GM10266 (cell line): ENCODE measurements around the gene RBBP7.

Experiments used
- DNase-seq: peaks from one replicate; pipeline ENCODE4 v3.0.0; 2012; ENCODE audit errors: extremely low spot score
- TF ChIP-seq, protein P1 (sequence below): IDR thresholded peaks from 2 replicates; pipeline ENCODE4 v1.5.1; 2012; ENCODE audit warnings: mild to moderate bottlenecking, low read depth; ENCODE audit not compliant: control insufficient read depth, insufficient read depth; ENCODE audit errors: missing control alignments

The RBBP7 gene

DNA sequence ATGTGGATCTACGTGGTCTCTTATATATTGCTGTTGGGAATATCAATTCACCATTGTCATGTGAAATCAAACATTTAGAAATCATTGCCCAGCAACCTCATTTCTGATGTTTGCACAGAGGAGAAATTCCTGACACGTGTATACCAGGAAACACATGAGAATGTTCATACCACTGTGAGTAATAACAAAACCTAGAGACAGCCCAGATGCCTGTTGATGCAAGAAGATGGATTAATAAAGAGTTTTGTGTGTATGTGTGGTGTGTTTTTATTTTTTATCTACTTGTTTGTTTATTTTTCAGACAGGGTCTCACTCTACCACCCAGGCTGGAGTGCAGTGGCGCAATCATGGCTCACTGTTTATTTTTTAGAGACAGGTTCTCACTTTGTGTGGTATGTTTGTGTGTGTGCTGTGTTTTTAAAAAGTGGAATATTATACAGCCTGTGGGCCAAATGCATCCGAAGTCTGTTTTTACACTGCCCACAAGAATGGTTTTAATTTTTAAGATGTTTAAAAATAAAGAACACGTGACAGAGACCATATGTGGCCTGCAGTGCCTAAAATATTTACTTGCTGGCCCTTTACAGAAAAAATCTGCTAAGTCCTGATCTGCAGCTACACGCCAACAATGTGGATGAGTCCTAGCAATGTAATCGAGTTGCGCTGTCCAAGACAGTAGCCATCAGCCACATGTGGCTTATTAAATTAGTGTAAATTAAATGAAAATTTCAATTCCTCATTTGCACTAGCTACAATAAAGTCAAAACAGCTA lies 44.7 kb downstream of the RBBP7 start:
- DNase-seq = no peak

DNA sequence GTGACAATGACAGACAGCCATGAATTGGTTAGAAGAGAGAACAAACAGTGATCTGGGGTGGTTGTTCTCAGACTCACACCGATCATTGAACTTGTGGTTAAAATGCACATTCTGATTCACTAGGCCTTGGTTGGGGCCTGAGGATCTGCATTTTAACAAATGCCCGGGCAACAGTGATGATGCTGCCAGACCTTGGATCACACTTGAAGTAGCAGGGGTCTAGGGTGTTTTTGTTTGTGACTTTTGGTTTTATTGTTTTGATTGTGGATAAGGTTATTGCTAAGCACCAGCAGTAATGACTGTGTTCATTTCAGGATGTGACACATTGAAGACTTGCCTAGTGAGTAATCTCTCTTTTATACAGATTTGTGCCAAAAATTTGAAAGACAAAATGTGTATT lies 47.4 kb downstream of the RBBP7 start:
- DNase-seq = no peak
- TF ChIP-seq, protein P1, sequence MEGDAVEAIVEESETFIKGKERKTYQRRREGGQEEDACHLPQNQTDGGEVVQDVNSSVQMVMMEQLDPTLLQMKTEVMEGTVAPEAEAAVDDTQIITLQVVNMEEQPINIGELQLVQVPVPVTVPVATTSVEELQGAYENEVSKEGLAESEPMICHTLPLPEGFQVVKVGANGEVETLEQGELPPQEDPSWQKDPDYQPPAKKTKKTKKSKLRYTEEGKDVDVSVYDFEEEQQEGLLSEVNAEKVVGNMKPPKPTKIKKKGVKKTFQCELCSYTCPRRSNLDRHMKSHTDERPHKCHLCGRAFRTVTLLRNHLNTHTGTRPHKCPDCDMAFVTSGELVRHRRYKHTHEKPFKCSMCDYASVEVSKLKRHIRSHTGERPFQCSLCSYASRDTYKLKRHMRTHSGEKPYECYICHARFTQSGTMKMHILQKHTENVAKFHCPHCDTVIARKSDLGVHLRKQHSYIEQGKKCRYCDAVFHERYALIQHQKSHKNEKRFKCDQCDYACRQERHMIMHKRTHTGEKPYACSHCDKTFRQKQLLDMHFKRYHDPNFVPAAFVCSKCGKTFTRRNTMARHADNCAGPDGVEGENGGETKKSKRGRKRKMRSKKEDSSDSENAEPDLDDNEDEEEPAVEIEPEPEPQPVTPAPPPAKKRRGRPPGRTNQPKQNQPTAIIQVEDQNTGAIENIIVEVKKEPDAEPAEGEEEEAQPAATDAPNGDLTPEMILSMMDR = no peak

More for the DNA sequence above, 44.7 kb downstream of the RBBP7 start:
- TF ChIP-seq, protein P1 = no peak

DNA sequence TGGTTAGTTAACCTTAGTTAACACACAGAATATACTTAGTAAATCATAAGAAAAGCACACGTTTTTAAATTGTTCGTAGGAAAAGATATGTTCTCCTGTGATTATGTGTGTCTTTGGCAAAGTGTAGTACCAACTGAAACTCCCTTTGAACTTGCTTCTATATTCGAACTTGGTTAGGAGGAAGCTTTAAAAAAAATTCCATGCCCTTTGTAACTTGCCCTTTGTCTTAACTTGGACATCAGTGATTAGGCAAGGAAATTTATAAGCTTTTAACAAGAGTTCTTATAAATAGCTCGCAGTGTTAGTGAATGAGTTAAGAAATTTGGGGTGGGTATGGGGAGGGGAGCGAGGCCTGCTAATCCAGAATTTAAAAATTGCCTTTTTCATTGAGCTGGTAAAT lies 50.5 kb downstream of the RBBP7 start:
- DNase-seq = no peak
- TF ChIP-seq, protein P1 = no peak

DNA sequence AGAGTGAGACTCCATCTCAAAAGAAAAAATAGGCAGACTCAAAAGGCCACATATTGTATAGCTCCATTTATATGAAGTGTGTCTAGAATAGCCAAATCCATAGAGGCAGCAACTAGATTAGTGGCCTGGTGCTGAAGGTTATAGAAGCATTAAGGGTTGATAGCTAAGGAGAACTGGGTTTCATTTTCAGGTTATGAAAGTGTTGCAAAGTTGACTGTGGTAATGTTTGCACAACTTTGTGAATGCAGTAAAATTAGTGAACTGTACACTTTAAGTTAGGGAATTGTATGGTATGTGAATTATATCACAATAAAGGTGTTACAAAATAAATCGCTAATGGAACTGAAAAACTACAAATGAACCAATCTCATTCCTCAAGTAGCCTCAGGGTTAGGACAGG lies 55.6 kb downstream of the RBBP7 start:
- TF ChIP-seq, protein P1 = no peak
- no peak for DNase-seq

DNA sequence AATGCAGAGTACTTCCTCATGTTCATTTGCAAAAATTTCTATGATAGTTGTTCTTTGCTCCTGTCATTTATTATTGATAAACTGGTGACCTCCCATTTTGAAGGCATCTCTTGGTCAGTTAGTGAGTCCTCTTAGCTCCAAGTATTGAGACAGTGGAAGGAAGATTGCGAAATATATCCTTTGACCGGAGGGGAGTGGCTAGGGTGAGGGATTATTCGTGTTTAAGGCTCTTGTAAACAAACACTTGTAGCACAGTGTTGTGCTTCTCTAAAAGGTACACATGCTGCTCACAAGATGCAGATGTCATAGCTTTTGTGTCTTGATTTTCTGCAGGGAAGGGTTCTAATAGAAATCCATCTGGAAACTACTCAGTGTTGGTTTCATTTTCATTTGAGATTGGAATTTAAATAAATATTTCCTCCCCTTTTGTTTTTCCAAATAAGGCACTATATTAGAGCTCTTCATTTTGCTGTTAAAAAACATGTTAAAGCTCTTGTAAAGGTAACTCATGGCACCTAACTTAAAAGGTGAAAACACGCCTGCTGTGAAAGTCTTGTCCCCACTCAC lies 62.1 kb downstream of the RBBP7 start:
- DNase-seq = no peak
- TF ChIP-seq, protein P1 = no peak

DNA sequence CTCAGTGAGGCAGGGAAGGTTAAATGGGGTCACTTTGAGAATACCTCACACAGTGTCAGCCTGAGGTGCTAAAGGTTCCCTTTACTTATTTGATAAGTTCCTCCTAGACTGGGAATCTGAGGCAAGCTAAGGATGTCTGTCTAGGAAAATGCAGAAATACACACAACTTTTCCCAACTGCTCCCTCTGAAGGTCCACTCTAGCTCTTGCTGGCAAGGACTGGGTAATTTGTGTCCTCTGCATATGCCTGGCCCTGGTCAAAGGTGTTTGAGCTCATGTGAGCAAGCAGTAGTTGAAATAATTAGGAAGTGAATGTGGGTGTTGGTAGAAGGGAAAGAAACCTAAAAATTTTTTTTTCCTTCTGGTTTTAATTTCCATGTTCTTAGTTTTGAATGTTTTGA lies 62.6 kb downstream of the RBBP7 start:
- DNase-seq = no peak
- TF ChIP-seq, protein P1 = peak; percentile 10

DNA sequence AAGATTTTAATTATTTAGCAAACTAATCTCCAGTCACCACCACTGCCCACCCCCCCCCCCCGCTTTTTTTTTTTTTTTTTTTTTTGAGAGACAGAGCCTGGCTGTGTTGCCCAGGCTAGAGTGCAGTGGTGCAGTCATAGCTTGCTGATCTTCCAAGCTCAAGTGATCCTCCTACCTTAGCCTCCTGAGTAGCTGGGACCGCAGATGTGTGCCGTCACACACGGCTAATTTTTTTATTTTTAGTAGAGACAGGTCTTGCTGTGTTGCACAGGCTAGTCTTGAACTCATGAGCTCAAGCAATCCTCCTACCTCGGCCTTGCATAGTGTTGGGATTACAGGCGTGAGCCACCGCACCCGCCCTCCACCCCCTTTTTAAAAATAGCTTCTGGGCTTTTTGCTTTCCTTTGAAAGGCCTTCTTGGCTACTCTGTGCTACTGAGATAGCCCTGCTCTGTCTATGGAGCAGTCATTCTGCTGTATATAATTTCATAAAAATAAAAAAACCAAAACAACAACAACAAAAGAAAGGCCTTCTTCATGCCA lies 65.2 kb downstream of the RBBP7 start:
- TF ChIP-seq, protein P1 = no peak
- DNase-seq = no peak
